GM23338 (cell line): ENCODE data around the gene SULT2B1. TPM values are rescaled to one million over a fixed set of nuclear protein-coding genes. Genes with fewer than 3 reads are reported as not detected.

Source experiments
- ATAC-seq: fragments of 200-7000 bp; cut with Tn5 transposase; 3 replicates; pipeline ENCODE4 v1.9.1; 2020
- DNase-seq: peaks from one replicate; pipeline ENCODE4 v3.0.0-alpha.2; 2015; ENCODE audit warnings: low spot score
- H2AFZ ChIP-seq: fragments of 200-600 bp; sonication (generic); 2 replicates; pipeline ENCODE4 v1.8.0; 2016; ENCODE audit warnings: antibody characterized with exemption, mild to moderate bottlenecking, moderate library complexity
- H3F3A ChIP-seq: fragments of 200-600 bp; sonication (generic); replicated peaks from 2 replicates; pipeline ENCODE4 v1.8.0; 2017; ENCODE audit warnings: antibody characterized with exemption, mixed run types, low read depth
- H3K27ac ChIP-seq: fragments of 200-600 bp; sonication (generic); 2 replicates; pipeline ENCODE4 v1.6.1; 2016; ENCODE audit warnings: low read depth
- H3K27me3 ChIP-seq: fragments of 200-600 bp; sonication (generic); 2 replicates; pipeline ENCODE4 v1.8.0; 2016; ENCODE audit warnings: mild to moderate bottlenecking, mixed run types, moderate library complexity; ENCODE audit not compliant: insufficient read depth
- H3K36me3 ChIP-seq: fragments of 200-600 bp; sonication (generic); 2 replicates; pipeline ENCODE4 v1.8.0; 2016; ENCODE audit warnings: mild to moderate bottlenecking; ENCODE audit not compliant: insufficient read depth
- H3K4me1 ChIP-seq: fragments of 200-600 bp; sonication (generic); 2 replicates; pipeline ENCODE4 v1.8.0; 2016; ENCODE audit warnings: mild to moderate bottlenecking, moderate library complexity; ENCODE audit not compliant: insufficient read depth
- H3K4me2 ChIP-seq: fragments of 200-600 bp; sonication (generic); 2 replicates; pipeline ENCODE4 v1.7.1; 2017; ENCODE audit warnings: mixed run types
- H3K4me3 ChIP-seq: fragments of 200-600 bp; sonication (generic); 2 replicates; pipeline ENCODE4 v1.6.1; 2016; ENCODE audit warnings: mixed run types
- H3K79me2 ChIP-seq: fragments of 200-600 bp; sonication (generic); replicated peaks from 2 replicates; pipeline ENCODE4 v1.8.0; 2017; ENCODE audit warnings: mild to moderate bottlenecking; ENCODE audit not compliant: insufficient read depth
- H3K9me2 ChIP-seq: fragments of 200-600 bp; sonication (generic); 2 replicates; pipeline ENCODE4 v1.8.0; 2017; ENCODE audit not compliant: insufficient read depth
- H4K20me1 ChIP-seq: fragments of 200-600 bp; sonication (generic); replicated peaks from 2 replicates; pipeline ENCODE4 v1.8.0; 2017; ENCODE audit warnings: mild to moderate bottlenecking; ENCODE audit not compliant: insufficient read depth
- H3K27ac Mint-ChIP-seq: 2 replicates; pipeline ENCODE4 v1.8.0; 2020; ENCODE audit warnings: inconsistent platforms, mild to moderate bottlenecking, moderate library complexity, mixed read lengths
- H3K27me3 Mint-ChIP-seq: 3 replicates; pipeline ENCODE4 v1.8.0; 2022; ENCODE audit warnings: low read depth, mild to moderate bottlenecking, moderate library complexity, mixed read lengths, inconsistent platforms; ENCODE audit not compliant: insufficient read depth, poor library complexity
- H3K36me3 Mint-ChIP-seq: 3 replicates; pipeline ENCODE4 v1.8.0; 2021; ENCODE audit warnings: low read depth, mild to moderate bottlenecking, inconsistent platforms, moderate library complexity, mixed read lengths
- H3K4me1 Mint-ChIP-seq: 3 replicates; pipeline ENCODE4 v1.8.0; 2020; ENCODE audit warnings: mild to moderate bottlenecking, inconsistent platforms, mixed read lengths
- H3K4me3 Mint-ChIP-seq: 3 replicates; pipeline ENCODE4 v1.8.0; 2021; ENCODE audit warnings: moderate library complexity, mild to moderate bottlenecking, inconsistent platforms, mixed read lengths
- H3K9me3 Mint-ChIP-seq: 3 replicates; pipeline ENCODE4 v1.8.0; 2020; ENCODE audit warnings: moderate library complexity, mild to moderate bottlenecking, inconsistent platforms, mixed read lengths
- EZH2phosphoT487 ChIP-seq: fragments of 200-600 bp; sonication (generic); IDR thresholded peaks from one replicate; pipeline ENCODE4 v1.8.1; 2018; ENCODE audit warnings: antibody characterized with exemption; ENCODE audit not compliant: unreplicated experiment
- polyA plus RNA-seq: library from polyadenylated mRNA; unstranded; fragments of >200 nt; fragmentation: Nextera tagmentation; extraction: Ambion mirVana; gene quantifications from 2 replicates; pipeline ENCODE4 v1.2.1, GENCODE V29; 2016
- total RNA-seq: library from RNA; depleted of rRNA; stranded (reverse); fragments of >200 nt; shearing (Covaris generic); gene quantifications from 2 replicates; pipeline ENCODE4 v1.2.3, GENCODE V29; 2014
- TF ChIP-seq, protein P1 (sequence below): fragments of 250-450 bp; sonication (Bioruptor Pico); IDR thresholded peaks from 2 replicates; pipeline ENCODE4 v1.5.0; 2020; ENCODE audit warnings: mild to moderate bottlenecking, moderate library complexity
- TF ChIP-seq, protein P2 (sequence below): IDR thresholded peaks from one replicate; pipeline ENCODE4 v1.6.1; 2018; ENCODE audit warnings: antibody characterized with exemption; ENCODE audit not compliant: unreplicated experiment
- TF ChIP-seq, protein P3 (sequence below): IDR thresholded peaks from 2 replicates; pipeline ENCODE4 v1.6.1; 2016; ENCODE audit warnings: antibody characterized with exemption

Gene SULT2B1
- total and polyA plus RNA-seq, 2 experiments from 2014 or later, result 1.3 to 2.5 TPM

DNA sequence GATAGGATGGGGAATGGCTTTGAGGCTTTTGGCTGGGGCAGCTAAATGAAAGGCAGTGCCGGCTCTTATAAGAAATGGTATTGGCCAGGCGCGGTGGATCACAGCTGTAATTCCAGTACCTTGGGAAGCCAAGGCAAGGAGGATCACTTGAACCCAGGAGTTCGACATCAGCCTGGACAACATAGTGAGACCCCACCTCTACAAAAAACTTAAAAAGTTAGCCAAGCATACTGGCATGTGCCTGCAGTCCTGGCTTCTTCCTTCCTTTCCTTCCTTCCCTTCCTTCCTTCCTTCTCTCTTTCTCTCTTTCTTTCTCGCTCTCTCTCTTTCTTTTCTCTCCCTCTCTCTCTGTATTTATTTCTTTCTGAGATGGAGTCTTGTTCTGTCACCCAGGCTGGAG, 90.9 kb downstream of the SULT2B1 start:
- Mint-ChIP-seq H3K9me3 (no peaks in the 10 kb centered on the region), H3K36me3 (peaks cover 36% of the 10 kb centered on the region), H3K27ac (no peak overlapping the region), H3K4me3 (no peak overlapping the region), H3K4me1 (peaks cover 28% of the 10 kb centered on the region), H3K27me3 (peaks cover 24% of the 10 kb centered on the region)
- H3F3A ChIP-seq, result peaks cover 24% of the 10 kb centered on the region
- no peaks in the 10 kb centered on the region for H3K9me2 ChIP-seq
- H3K4me1 ChIP-seq, result peaks cover 25% of the 10 kb centered on the region
- no peak overlapping the region for H3K27ac ChIP-seq
- H2AFZ ChIP-seq, result no peak overlapping the region
- ATAC-seq (no peak), DNase-seq (no peak)
- H3K36me3 ChIP-seq, result no peaks in the 10 kb centered on the region
- 0 out of 2 replicates have a peak, but pooled peaks cover 7% of the 10 kb centered on the region for H3K27me3 ChIP-seq
- no peak overlapping the region for H3K4me3 ChIP-seq
- H4K20me1 ChIP-seq, result no peaks in the 10 kb centered on the region
- no peaks in the 10 kb centered on the region for H3K79me2 ChIP-seq
- H3K4me2 ChIP-seq, result no peak overlapping the region
- TF ChIP-seq, protein P1, sequence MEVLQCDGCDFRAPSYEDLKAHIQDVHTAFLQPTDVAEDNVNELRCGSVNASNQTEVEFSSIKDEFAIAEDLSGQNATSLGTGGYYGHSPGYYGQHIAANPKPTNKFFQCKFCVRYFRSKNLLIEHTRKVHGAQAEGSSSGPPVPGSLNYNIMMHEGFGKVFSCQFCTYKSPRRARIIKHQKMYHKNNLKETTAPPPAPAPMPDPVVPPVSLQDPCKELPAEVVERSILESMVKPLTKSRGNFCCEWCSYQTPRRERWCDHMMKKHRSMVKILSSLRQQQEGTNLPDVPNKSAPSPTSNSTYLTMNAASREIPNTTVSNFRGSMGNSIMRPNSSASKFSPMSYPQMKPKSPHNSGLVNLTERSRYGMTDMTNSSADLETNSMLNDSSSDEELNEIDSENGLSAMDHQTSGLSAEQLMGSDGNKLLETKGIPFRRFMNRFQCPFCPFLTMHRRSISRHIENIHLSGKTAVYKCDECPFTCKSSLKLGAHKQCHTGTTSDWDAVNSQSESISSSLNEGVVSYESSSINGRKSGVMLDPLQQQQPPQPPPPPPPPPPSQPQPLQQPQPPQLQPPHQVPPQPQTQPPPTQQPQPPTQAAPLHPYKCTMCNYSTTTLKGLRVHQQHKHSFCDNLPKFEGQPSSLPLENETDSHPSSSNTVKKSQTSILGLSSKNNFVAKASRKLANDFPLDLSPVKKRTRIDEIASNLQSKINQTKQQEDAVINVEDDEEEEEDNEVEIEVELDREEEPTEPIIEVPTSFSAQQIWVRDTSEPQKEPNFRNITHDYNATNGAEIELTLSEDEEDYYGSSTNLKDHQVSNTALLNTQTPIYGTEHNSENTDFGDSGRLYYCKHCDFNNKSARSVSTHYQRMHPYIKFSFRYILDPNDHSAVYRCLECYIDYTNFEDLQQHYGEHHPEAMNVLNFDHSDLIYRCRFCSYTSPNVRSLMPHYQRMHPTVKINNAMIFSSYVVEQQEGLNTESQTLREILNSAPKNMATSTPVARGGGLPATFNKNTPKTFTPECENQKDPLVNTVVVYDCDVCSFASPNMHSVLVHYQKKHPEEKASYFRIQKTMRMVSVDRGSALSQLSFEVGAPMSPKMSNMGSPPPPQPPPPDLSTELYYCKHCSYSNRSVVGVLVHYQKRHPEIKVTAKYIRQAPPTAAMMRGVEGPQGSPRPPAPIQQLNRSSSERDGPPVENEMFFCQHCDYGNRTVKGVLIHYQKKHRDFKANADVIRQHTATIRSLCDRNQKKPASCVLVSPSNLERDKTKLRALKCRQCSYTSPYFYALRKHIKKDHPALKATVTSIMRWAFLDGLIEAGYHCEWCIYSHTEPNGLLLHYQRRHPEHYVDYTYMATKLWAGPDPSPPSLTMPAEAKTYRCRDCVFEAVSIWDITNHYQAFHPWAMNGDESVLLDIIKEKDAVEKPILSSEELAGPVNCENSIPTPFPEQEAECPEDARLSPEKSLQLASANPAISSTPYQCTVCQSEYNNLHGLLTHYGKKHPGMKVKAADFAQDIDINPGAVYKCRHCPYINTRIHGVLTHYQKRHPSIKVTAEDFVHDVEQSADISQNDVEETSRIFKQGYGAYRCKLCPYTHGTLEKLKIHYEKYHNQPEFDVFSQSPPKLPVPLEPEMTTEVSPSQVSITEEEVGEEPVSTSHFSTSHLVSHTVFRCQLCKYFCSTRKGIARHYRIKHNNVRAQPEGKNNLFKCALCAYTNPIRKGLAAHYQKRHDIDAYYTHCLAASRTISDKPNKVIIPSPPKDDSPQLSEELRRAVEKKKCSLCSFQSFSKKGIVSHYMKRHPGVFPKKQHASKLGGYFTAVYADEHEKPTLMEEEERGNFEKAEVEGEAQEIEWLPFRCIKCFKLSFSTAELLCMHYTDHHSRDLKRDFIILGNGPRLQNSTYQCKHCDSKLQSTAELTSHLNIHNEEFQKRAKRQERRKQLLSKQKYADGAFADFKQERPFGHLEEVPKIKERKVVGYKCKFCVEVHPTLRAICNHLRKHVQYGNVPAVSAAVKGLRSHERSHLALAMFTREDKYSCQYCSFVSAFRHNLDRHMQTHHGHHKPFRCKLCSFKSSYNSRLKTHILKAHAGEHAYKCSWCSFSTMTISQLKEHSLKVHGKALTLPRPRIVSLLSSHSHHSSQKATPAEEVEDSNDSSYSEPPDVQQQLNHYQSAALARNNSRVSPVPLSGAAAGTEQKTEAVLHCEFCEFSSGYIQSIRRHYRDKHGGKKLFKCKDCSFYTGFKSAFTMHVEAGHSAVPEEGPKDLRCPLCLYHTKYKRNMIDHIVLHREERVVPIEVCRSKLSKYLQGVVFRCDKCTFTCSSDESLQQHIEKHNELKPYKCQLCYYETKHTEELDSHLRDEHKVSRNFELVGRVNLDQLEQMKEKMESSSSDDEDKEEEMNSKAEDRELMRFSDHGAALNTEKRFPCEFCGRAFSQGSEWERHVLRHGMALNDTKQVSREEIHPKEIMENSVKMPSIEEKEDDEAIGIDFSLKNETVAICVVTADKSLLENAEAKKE (CRISPR knock-in tag), result no peak

DNA sequence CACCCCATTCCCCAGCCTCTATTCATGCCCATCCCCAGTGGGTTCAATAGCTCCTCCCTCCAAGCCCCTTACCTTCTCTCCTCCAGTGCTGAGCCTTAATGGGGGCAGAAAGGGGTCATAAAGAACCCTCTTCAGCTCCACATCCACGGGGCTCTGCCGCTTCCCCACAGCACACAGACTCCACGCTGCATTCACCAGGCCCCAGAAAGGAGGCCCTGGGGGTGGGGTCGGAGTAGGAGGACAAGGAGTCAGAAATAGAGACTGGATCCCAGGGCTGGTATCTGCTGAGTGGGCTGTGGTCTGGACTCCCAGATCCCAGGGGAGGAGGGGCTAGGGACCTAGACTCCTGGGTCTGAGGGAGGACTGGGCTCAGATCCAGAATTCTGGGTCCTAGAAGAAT, 92.4 kb downstream of the SULT2B1 start:
- H3K4me1 Mint-ChIP-seq, result peaks cover 17% of the 10 kb centered on the region
- H3F3A ChIP-seq, result peaks cover 13% of the 10 kb centered on the region; the same call in 1 of the 2 replicates
- H3K27ac Mint-ChIP-seq, result no peak overlapping the region
- DNase-seq (no peak), ATAC-seq (no peak)
- H3K4me2 ChIP-seq, result peak overlapping the region; percentile 99
- H2AFZ ChIP-seq, result no peak overlapping the region
- H3K9me3 Mint-ChIP-seq, result no peaks in the 10 kb centered on the region
- peaks cover 20% of the 10 kb centered on the region for H3K27me3 Mint-ChIP-seq
- no peak overlapping the region for H3K27ac ChIP-seq
- H3K9me2 ChIP-seq, result no peaks in the 10 kb centered on the region
- no peaks in the 10 kb centered on the region for H4K20me1 ChIP-seq
- TF ChIP-seq, protein P2, sequence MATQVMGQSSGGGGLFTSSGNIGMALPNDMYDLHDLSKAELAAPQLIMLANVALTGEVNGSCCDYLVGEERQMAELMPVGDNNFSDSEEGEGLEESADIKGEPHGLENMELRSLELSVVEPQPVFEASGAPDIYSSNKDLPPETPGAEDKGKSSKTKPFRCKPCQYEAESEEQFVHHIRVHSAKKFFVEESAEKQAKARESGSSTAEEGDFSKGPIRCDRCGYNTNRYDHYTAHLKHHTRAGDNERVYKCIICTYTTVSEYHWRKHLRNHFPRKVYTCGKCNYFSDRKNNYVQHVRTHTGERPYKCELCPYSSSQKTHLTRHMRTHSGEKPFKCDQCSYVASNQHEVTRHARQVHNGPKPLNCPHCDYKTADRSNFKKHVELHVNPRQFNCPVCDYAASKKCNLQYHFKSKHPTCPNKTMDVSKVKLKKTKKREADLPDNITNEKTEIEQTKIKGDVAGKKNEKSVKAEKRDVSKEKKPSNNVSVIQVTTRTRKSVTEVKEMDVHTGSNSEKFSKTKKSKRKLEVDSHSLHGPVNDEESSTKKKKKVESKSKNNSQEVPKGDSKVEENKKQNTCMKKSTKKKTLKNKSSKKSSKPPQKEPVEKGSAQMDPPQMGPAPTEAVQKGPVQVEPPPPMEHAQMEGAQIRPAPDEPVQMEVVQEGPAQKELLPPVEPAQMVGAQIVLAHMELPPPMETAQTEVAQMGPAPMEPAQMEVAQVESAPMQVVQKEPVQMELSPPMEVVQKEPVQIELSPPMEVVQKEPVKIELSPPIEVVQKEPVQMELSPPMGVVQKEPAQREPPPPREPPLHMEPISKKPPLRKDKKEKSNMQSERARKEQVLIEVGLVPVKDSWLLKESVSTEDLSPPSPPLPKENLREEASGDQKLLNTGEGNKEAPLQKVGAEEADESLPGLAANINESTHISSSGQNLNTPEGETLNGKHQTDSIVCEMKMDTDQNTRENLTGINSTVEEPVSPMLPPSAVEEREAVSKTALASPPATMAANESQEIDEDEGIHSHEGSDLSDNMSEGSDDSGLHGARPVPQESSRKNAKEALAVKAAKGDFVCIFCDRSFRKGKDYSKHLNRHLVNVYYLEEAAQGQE, result no peak
- TF ChIP-seq, protein P3, sequence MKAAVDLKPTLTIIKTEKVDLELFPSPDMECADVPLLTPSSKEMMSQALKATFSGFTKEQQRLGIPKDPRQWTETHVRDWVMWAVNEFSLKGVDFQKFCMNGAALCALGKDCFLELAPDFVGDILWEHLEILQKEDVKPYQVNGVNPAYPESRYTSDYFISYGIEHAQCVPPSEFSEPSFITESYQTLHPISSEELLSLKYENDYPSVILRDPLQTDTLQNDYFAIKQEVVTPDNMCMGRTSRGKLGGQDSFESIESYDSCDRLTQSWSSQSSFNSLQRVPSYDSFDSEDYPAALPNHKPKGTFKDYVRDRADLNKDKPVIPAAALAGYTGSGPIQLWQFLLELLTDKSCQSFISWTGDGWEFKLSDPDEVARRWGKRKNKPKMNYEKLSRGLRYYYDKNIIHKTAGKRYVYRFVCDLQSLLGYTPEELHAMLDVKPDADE, result no peak
- TF ChIP-seq EZH2phosphoT487, result no peak
- peak overlapping the region; percentile 75 for H3K4me3 ChIP-seq
- peak overlapping the region; percentile 91 for H3K4me3 Mint-ChIP-seq
- H3K4me1 ChIP-seq, result peaks cover 13% of the 10 kb centered on the region
- peaks cover 25% of the 10 kb centered on the region for H3K36me3 Mint-ChIP-seq
- H3K79me2 ChIP-seq, result no peaks in the 10 kb centered on the region
- H3K27me3 ChIP-seq, result 0 out of 2 replicates have a peak, but pooled peaks cover 7% of the 10 kb centered on the region
- no peaks in the 10 kb centered on the region for H3K36me3 ChIP-seq
